WTC11 (cell line): ENCODE data around the gene AKT3. TPM values are rescaled to one million over a fixed set of nuclear protein-coding genes. Genes with fewer than 3 reads are reported as not detected.

Experiments
- ATAC-seq: fragments of 200-7000 bp; cut with Tn5 transposase; 2 replicates; pipeline ENCODE4 v1.10.0; 2021; ENCODE audit warnings: mild to moderate bottlenecking, moderate library complexity
- CTCF ChIA-PET: fragments of 300-600 bp; sonication (Branson Sonifier 250); formaldehyde crosslinking; loops from one replicate; lab custom pipeline; 2021; ENCODE audit warnings: antibody characterized with exemption; lab: Charles Lee
- POLR2A ChIA-PET: fragments of 350-600 bp; sonication (Branson Sonifier 250); formaldehyde crosslinking; loops from one replicate; lab custom pipeline; 2021; ENCODE audit warnings: antibody characterized with exemption; lab: Charles Lee
- DNase-seq: peaks from one replicate; pipeline ENCODE4 v3.0.0; 2021; ENCODE audit warnings: low spot score
- H3K27ac Mint-ChIP-seq: 2 replicates; pipeline ENCODE4 v1.8.0; 2021; ENCODE audit warnings: mixed read lengths
- H3K27me3 Mint-ChIP-seq: 2 replicates; pipeline ENCODE4 v1.8.0; 2021; ENCODE audit warnings: low read depth, mild to moderate bottlenecking, moderate library complexity, mixed read lengths
- H3K36me3 Mint-ChIP-seq: 2 replicates; pipeline ENCODE4 v1.8.0; 2021; ENCODE audit warnings: mixed read lengths
- H3K4me1 Mint-ChIP-seq: 2 replicates; pipeline ENCODE4 v1.8.0; 2022; ENCODE audit warnings: mixed read lengths
- H3K4me3 Mint-ChIP-seq: 2 replicates; pipeline ENCODE4 v1.8.0; 2021; ENCODE audit warnings: mild to moderate bottlenecking, moderate library complexity, mixed read lengths
- H3K9me3 Mint-ChIP-seq: 2 replicates; pipeline ENCODE4 v1.8.0; 2021; ENCODE audit warnings: mixed read lengths
- CTCF ChIP-seq: fragments of 200-600 bp; IDR thresholded peaks from 2 replicates; pipeline ENCODE4 v1.8.0; 2022; ENCODE audit warnings: antibody characterized with exemption
- ELF4 ChIP-seq: sonication (generic); formaldehyde crosslinking; IDR thresholded peaks from 2 replicates; pipeline ENCODE4 v1.8.1; 2022; ENCODE audit warnings: low read depth, mild to moderate bottlenecking, moderate library complexity, missing genetic modification reagents
- EMX1 ChIP-seq: fragments of 250-450 bp; sonication (Bioruptor Pico); IDR thresholded peaks from 2 replicates; pipeline ENCODE4 v1.8.0; 2021; ENCODE audit warnings: mild to moderate bottlenecking
- ESRRA ChIP-seq: sonication (generic); formaldehyde crosslinking; IDR thresholded peaks from 2 replicates; pipeline ENCODE4 v1.8.1; 2022; ENCODE audit warnings: mild to moderate bottlenecking, missing genetic modification reagents, borderline replicate concordance
- GRHL2 ChIP-seq: fragments of 250-450 bp; sonication (Bioruptor Pico); IDR thresholded peaks from 2 replicates; pipeline ENCODE4 v1.8.0; 2022; ENCODE audit warnings: mild to moderate bottlenecking, moderate library complexity; ENCODE audit not compliant: insufficient replicate concordance, severe bottlenecking
- IRF2 ChIP-seq: sonication (generic); formaldehyde crosslinking; IDR thresholded peaks from 2 replicates; pipeline ENCODE4 v1.8.0; 2022; ENCODE audit warnings: low read depth, missing genetic modification reagents, borderline replicate concordance
- MXD4 ChIP-seq: fragments of 250-450 bp; sonication (Bioruptor Pico); IDR thresholded peaks from 2 replicates; pipeline ENCODE4 v1.8.0; 2021; ENCODE audit warnings: mild to moderate bottlenecking, moderate library complexity, borderline replicate concordance
- RELA ChIP-seq: sonication (generic); formaldehyde crosslinking; IDR thresholded peaks from 2 replicates; pipeline ENCODE4 v1.8.1; 2022; ENCODE audit warnings: missing genetic modification reagents, mild to moderate bottlenecking, borderline replicate concordance
- TP53 ChIP-seq: sonication (generic); formaldehyde crosslinking; IDR thresholded peaks from 2 replicates; pipeline ENCODE4 v1.8.1; 2023; ENCODE audit warnings: mild to moderate bottlenecking, missing genetic modification reagents
- USF2 ChIP-seq: sonication (generic); formaldehyde crosslinking; IDR thresholded peaks from 2 replicates; pipeline ENCODE4 v1.8.1; 2023; ENCODE audit warnings: mild to moderate bottlenecking, missing genetic modification reagents, moderate library complexity
- ZNF396 ChIP-seq: fragments of 250-450 bp; sonication (Bioruptor Pico); IDR thresholded peaks from 2 replicates; pipeline ENCODE4 v1.8.0; 2021; ENCODE audit warnings: mild to moderate bottlenecking, moderate library complexity, borderline replicate concordance
- ZNF416 ChIP-seq: fragments of 250-450 bp; sonication (Bioruptor Pico); IDR thresholded peaks from 2 replicates; pipeline ENCODE4 v1.9.0; 2021; ENCODE audit warnings: mild to moderate bottlenecking, inconsistent platforms
- ZNF423 ChIP-seq: fragments of 250-450 bp; sonication (Bioruptor Pico); IDR thresholded peaks from 2 replicates; pipeline ENCODE4 v2.1.2; 2022; ENCODE audit warnings: mild to moderate bottlenecking, moderate library complexity
- total RNA-seq: library from RNA; stranded (reverse); gene quantifications from 3 replicates; pipeline ENCODE4 v1.2.3, GENCODE V29; 2021
- TF ChIP-seq, protein P1 (sequence below): sonication (generic); formaldehyde crosslinking; IDR thresholded peaks from 2 replicates; pipeline ENCODE4 v1.8.0; 2023; ENCODE audit warnings: missing genetic modification reagents, mild to moderate bottlenecking, borderline replicate concordance
- TF ChIP-seq, protein P2 (sequence below): fragments of 250-450 bp; sonication (Bioruptor Pico); IDR thresholded peaks from 2 replicates; pipeline ENCODE4 v1.9.0; 2021; ENCODE audit warnings: moderate library complexity, mild to moderate bottlenecking, inconsistent platforms, borderline replicate concordance
- TF ChIP-seq, protein P3 (sequence below): sonication (generic); formaldehyde crosslinking; IDR thresholded peaks from 2 replicates; pipeline ENCODE4 v1.8.1; 2023; ENCODE audit warnings: mild to moderate bottlenecking, moderate library complexity, missing genetic modification reagents
- TF ChIP-seq, protein P4 (sequence below): sonication (generic); formaldehyde crosslinking; IDR thresholded peaks from 2 replicates; pipeline ENCODE4 v1.8.0; 2022; ENCODE audit warnings: mild to moderate bottlenecking, missing genetic modification reagents

Gene AKT3
- total RNA-seq, 1 experiment from 2014 or later = 38.5 TPM

GRCh38 chr1:243885806-243886205 is 35.8 kb upstream of the AKT3 start:
- no peaks in the 10 kb centered on the region for H3K4me1 Mint-ChIP-seq
- no peak for DNase-seq

More at GRCh38 chr1:243885806-243886205, 35.8 kb upstream of the AKT3 start:
- no peak overlapping the region for H3K27ac Mint-ChIP-seq
- H3K4me3 Mint-ChIP-seq = no peak overlapping the region
- TF ChIP-seq, protein P1, sequence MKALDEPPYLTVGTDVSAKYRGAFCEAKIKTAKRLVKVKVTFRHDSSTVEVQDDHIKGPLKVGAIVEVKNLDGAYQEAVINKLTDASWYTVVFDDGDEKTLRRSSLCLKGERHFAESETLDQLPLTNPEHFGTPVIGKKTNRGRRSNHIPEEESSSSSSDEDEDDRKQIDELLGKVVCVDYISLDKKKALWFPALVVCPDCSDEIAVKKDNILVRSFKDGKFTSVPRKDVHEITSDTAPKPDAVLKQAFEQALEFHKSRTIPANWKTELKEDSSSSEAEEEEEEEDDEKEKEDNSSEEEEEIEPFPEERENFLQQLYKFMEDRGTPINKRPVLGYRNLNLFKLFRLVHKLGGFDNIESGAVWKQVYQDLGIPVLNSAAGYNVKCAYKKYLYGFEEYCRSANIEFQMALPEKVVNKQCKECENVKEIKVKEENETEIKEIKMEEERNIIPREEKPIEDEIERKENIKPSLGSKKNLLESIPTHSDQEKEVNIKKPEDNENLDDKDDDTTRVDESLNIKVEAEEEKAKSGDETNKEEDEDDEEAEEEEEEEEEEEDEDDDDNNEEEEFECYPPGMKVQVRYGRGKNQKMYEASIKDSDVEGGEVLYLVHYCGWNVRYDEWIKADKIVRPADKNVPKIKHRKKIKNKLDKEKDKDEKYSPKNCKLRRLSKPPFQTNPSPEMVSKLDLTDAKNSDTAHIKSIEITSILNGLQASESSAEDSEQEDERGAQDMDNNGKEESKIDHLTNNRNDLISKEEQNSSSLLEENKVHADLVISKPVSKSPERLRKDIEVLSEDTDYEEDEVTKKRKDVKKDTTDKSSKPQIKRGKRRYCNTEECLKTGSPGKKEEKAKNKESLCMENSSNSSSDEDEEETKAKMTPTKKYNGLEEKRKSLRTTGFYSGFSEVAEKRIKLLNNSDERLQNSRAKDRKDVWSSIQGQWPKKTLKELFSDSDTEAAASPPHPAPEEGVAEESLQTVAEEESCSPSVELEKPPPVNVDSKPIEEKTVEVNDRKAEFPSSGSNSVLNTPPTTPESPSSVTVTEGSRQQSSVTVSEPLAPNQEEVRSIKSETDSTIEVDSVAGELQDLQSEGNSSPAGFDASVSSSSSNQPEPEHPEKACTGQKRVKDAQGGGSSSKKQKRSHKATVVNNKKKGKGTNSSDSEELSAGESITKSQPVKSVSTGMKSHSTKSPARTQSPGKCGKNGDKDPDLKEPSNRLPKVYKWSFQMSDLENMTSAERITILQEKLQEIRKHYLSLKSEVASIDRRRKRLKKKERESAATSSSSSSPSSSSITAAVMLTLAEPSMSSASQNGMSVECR = no peak
- no peak for TF ChIP-seq CTCF
- TF ChIP-seq RELA (CRISPR knock-in tag) = no peak
- TF ChIP-seq, protein P2, sequence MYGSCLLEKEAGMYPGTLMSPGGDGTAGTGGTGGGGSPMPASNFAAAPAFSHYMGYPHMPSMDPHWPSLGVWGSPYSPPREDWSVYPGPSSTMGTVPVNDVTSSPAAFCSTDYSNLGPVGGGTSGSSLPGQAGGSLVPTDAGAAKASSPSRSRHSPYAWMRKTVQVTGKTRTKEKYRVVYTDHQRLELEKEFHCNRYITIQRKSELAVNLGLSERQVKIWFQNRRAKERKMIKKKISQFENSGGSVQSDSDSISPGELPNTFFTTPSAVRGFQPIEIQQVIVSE (CRISPR knock-in tag) = no peak
- TF ChIP-seq GRHL2 (CRISPR knock-in tag) = no peak
- TF ChIP-seq ESRRA (CRISPR knock-in tag) = no peak
- TF ChIP-seq TP53 = no peak
- no peak for TF ChIP-seq EMX1
- TF ChIP-seq, protein P3, sequence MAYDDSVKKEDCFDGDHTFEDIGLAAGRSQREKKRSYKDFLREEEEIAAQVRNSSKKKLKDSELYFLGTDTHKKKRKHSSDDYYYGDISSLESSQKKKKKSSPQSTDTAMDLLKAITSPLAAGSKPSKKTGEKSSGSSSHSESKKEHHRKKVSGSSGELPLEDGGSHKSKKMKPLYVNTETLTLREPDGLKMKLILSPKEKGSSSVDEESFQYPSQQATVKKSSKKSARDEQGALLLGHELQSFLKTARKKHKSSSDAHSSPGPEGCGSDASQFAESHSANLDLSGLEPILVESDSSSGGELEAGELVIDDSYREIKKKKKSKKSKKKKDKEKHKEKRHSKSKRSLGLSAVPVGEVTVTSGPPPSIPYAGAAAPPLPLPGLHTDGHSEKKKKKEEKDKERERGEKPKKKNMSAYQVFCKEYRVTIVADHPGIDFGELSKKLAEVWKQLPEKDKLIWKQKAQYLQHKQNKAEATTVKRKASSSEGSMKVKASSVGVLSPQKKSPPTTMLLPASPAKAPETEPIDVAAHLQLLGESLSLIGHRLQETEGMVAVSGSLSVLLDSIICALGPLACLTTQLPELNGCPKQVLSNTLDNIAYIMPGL (CRISPR knock-in tag) = no peak
- TF ChIP-seq ZNF396 (CRISPR knock-in tag) = no peak
- TF ChIP-seq MXD4 (CRISPR knock-in tag) = no peak
- TF ChIP-seq ZNF423 = no peak
- TF ChIP-seq ELF4 (CRISPR knock-in tag) = no peak
- TF ChIP-seq ZNF416 (CRISPR knock-in tag) = no peak
- no peak for TF ChIP-seq USF2 (CRISPR knock-in tag)
- TF ChIP-seq, protein P4, sequence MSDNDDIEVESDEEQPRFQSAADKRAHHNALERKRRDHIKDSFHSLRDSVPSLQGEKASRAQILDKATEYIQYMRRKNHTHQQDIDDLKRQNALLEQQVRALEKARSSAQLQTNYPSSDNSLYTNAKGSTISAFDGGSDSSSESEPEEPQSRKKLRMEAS = no peak
- no peak for TF ChIP-seq IRF2 (CRISPR knock-in tag)
- ATAC-seq = no peak
- no peaks in the 10 kb centered on the region for H3K36me3 Mint-ChIP-seq
- POLR2A ChIA-PET = no interaction called here
- CTCF ChIA-PET = no interaction called here
- H3K27me3 Mint-ChIP-seq = no peaks in the 10 kb centered on the region
- no peaks in the 10 kb centered on the region for H3K9me3 Mint-ChIP-seq
